Stimulated activated CD4-positive, alpha-beta T cell treated with anti-CD3 and anti-CD28 coated beads, Interleukin-15, amount 100 ng/mL, for 1 hour (primary cell): ENCODE data around the gene TMOD1.

ENCODE experiments used
- DNase-seq, 2 donors: peaks; one replicate each; pipeline ENCODE4 v3.0.0-alpha.2; 2020; ENCODE audit warnings: low read depth in 1 of 2, low spot score in 1 of 2

TMOD1 gene

GRCh38 chr9:97545486-97545885, 44.0 kb downstream of the TMOD1 start:
- DNase-seq, result no peak

DNA sequence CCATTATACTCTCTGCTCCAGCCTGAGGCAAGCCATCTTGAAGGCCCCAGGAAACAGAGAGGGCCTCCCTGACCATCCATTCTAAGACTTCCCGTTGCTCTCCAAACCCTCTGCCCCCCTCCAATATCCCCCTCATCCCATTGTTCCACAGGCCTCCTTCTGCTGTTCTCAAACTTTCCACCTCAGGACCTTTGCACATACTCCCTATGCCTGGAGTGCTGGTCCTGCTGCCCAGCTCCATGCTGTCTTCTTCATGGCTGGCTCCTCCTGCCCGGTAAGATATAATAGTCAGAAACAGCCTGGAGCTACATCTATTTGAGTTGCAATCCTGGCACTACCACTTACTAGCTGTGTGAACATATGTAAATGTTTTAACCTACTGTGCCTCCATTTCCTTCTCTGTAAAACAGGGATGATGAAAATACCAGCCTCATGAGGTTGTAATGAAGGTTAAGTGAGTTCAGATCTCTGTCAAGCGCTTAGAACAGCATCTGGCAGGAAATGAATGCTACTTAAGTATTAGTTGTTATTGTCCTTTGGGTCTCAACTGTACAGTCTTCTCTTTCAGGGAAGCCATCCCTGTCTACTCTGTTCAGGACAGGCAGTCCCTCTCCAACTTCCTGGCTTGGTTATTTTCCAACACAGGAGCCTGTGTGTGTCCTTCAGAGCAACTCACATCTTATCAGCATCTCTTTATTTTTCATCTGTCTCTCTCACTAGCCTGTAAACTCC, 45.8 kb downstream of the TMOD1 start:
- no peak for DNase-seq

DNA sequence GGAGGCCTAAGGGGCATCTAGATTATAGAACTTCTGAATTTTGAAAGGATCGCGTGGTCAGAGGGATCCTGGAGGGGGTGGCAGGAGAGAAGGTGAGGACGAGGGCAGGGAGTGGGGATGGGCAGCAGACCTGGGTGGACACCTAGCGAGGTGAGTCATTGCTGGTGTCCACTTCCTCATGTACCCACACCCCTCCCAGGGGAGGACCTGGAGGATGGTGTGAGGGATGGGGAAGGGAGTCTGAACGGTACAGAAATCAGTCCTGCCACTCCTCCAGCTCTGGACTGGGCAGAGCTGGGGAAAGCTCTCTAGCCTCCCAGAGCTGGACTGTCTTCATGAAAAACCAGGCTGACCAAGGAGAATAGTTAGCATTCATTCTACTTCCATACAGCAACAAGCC, 46.9 kb downstream of the TMOD1 start:
- DNase-seq, result no peak

- DNase-seq, result no peak
Observed at GRCh38 chr9:97548819-97549540, 47.5 kb downstream of the TMOD1 start.

GRCh38 chr9:97550386-97550785, 48.9 kb downstream of the TMOD1 start:
- DNase-seq, result no peak

GRCh38 chr9:97551308-97551707, 49.8 kb downstream of the TMOD1 start:
- no peak for DNase-seq

- DNase-seq, result no peak
Observed at GRCh38 chr9:97553141-97553540, 51.7 kb downstream of the TMOD1 start.

DNA sequence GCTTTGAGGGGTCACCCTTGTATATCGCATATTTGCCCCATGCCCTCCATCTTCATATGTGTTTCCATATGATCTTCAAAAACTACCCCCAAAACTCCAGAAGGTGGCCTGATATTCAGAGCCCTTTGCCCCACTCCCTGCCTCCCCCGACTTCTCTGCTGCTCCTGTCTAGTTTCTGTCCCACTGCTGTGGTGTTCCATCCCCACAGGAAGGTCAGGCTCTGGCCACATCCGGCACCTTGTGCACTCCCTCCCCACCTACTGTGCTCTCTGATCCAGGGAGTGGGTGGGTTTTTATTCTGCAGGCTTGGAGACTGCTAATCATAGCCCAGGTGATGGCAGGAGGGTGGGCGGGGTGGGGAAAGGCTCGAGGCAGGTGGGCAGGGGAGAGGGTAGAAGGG, 52.4 kb downstream of the TMOD1 start:
- no peak for DNase-seq

GRCh38 chr9:97554566-97555075, 53.2 kb downstream of the TMOD1 start:
- no peak for DNase-seq

GRCh38 chr9:97555164-97555563, 53.7 kb downstream of the TMOD1 start:
- no peak for DNase-seq

DNA sequence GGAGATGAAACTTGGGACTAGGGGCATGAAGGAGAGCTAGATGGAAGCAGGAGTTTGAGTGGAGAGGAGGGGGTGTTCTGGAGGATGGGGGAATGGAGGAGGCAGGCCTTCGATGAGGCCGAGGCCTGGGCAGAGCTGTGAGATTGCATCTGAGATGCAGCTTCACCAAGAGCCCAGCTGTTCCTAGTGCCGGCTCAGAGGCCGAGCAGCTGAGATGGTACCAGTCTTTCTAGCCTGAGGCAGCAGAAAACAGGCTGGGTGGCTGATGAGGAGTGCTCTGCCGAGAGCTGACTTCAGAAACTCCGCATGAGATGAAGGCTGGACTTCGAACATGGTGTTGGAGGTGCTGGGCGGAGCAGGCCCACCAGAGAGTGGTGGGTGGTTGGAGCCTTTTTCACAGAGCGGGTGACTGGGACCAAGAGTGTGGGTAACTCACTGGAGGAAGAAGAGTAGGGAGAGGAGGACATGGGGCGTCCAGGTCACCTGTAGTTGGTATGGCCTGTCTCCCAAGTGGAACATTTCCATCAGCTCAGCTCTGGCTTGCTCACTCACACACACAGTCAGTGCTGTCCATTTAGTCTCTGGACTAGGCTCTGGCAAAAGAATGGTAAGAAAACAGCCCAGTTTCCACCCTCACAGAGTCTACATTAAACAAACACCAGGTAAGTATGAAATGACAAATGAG, 54.7 kb downstream of the TMOD1 start:
- DNase-seq, result no peak

DNA sequence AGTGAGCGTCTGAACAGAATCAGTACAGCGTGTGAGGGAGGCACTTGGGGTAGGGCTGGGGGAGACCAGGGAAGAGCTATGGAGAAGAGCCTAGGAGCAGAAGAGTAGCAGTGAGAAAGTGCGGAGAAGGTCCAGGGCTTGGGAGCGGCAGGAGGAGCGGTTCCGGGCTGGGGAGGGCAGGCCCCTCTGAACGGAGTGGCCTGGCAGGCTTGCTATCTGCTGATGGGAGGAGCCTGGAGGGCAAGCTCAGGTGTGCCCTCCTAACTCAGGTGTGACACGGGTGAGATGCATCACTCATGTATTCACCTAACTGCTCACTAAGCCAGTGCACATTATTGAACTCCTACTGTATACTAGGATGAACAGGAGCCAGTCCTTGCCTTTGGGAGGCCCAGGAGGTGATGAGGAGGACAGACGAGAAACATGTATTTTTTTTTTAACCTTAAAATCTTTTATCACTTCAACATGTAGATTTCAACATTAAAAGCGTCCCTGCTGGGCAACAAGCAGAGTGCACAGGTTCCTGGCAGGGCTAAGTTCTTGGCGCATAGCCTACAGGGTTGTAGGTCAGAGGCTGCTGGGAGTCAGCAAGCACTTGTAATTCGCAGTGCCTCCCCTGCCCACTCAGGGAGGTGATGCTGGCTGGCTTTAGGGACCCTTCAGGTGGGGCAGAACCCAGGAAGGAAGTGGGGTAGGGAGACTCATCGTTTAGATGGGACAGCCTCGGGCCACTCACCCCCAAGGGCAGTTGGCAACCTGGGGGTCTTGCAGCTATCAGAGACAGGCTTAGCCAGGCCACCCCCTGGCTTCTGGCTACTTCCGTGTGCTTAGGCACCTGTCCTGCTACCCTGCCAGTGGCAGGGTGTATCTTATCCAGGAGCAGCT, 55.5 kb downstream of the TMOD1 start:
- DNase-seq, result no peak

GRCh38 chr9:97557606-97558095, 56.2 kb downstream of the TMOD1 start:
- no peak for DNase-seq

DNA sequence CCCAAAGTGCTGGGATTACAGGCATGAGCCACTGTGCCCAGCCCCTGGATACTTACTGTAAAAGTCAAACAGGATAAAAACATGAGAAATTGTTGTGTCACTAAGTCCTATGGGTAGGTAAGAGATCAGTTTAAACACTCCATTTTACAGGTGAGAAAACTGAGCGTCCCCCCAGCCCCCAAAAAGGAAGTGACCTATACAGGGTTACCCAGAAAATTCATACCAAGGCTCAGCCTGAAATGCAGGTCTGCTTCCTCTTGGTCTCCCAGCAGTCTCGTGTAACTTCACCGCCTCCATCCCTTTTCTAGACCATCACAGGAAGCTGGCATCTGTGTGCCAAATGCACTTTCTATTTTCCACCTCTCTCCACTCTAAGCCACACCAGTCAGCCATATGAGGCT, 57.2 kb downstream of the TMOD1 start:
- no peak for DNase-seq

- no peak for DNase-seq
Observed at GRCh38 chr9:97559111-97559514, 57.6 kb downstream of the TMOD1 start.

DNA sequence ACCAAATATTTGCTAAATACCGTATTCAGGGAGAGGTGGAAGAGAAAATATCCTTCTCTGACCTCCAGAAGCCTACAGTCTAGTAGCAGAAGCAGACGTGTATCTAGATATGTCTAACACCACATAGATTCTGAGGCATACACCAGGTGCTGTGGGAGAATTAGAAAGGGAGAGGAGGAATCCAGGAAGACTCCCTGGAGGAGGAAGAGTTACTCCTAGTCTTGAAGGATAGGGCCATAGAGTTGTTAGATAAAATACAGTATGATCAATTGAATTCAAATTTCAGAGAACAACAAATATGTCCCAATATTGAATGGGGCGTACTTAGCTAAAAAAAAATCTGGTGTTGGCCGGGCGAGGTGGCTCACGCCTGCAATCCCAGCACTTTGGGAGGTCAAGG, 58.7 kb downstream of the TMOD1 start:
- no peak for DNase-seq

GRCh38 chr9:97560851-97561250, 59.4 kb downstream of the TMOD1 start:
- no peak for DNase-seq

DNA sequence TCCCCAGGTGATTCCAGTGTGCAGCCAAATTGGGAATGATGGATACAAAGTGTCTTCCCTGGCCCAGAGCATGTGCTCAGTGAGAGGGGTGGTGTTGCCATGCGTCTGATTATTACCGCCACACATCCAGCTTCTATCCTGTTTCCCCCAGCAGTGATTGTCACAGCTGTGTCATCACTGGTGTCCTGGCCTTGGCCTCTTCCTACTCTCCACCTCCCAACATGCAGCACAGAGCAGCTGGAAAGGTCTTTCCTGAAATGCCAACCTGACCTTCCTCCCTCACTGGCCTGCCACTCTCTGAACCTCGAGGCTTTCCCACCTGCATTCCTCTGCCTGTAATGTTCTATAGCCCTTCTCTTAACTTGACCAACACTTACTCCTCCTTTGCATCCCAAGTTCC, 60.0 kb downstream of the TMOD1 start:
- no peak for DNase-seq

DNA sequence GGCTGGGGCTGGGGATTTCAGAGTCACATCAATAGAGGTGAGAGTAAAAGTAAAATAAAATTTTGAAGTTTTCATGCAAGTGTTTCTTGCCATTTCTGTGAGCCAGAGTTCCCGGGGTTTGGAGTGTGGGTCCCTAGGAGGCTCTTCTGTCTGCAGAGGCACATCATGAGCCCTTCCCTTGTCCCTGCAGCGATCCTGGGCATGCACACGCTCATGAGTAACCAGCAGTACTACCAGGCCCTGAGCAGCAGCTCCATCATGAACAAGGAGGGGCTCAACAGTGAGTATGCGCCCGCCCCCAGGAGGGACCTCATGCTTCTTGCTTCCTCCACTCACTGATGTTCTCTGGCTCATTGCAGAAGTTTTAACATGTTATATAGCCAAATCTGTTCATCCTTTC, 61.1 kb downstream of the TMOD1 start:
- DNase-seq, result no peak

DNA sequence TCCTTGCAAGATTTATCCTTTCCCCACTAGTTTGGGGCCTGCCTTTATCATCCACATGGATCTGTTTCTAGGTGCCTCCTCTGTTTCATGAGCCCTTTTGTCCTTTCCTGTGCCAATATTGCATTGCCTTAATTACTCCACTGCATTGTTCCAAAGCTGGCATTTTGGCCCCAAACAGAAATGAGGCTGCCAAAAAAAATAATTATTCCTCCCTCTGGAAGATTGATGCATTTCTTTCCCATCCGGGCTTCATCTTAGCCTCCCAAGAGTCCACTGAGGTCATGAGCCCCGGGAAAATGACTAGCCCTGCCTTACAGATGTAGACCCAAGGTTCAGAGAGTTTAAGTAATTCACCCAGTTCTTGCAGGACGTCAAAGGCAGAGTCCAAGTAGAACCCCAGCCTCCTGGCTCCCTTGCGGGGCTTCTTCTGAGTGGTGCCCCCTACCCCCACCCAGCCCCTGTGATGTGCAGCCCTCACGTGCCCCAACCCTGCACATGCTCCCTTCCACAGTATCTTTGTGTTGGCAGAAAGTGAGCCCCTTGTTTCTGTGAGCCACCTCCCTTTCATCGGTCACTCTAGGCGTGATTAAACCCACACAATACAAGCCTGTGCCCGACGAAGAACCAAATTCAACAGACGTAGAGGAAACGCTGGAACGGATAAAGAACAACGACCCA, 62.1 kb downstream of the TMOD1 start:
- DNase-seq, result no peak
